ENCODE measurements around the gene SYTL3. TPM values are rescaled to one million over a fixed set of nuclear protein-coding genes. Genes with fewer than 3 reads are reported as not detected.

SYTL3 gene
- total RNA-seq (2021), result 7.8 and 8.3 TPM in 2 replicates
- percentile 45 among the genes with signal in this experiment for Bru-seq, nascent RNA
- percentile 40 among the genes with signal in this experiment for BruChase-seq, experiment 1, labeled RNA remaining after a 2-hour chase
- BruChase-seq, experiment 2, labeled RNA remaining after a 6-hour chase, result percentile 40 among the genes with signal in this experiment
- long read RNA-seq, partial matches to known transcripts, result 2 of 19 reads
- long read RNA-seq, other reads (novel, unspliced or antisense), result 17 of 19 reads

- H2AFZ ChIP-seq, result no peak within 1 kb of the TSS
- no peaks in the 10 kb centered on the region for H3K27me3 ChIP-seq (ENCODE audit: insufficient read depth, low read depth)
- H3K4me2 ChIP-seq, result peak within 1 kb of the TSS; percentile 33
- H3K79me2 ChIP-seq (ENCODE audit: low read depth), result peaks cover 24% of the 10 kb centered on the region
- peak within 1 kb of the TSS; percentile 55 for H3K27ac ChIP-seq
- CTCF ChIA-PET, result interaction anchor here (0.6 to 1.2 kb wide), 2 partner anchors 8 to 42 kb away, joined by 3 to 5 read pairs; no protein-coding TSS in a partner anchor
- H3K9me3 ChIP-seq (ENCODE audit: insufficient read depth, low read depth), result no peaks in the 10 kb centered on the region
- no peak for DNase-seq
- POLR2A ChIA-PET (ENCODE audit: unreplicated experiment), result no interaction called here
- H3K9me2 ChIP-seq (ENCODE audit: insufficient read depth), result no peaks in the 10 kb centered on the region
- H3K4me1 ChIP-seq (replicated peaks; ENCODE audit: insufficient read depth), result peaks cover 44% of the 10 kb centered on the region
- TF ChIP-seq EZH2 (IDR thresholded peaks at IDR 0.05; ENCODE audit: low read depth), result no peak
- no peak for TF ChIP-seq CTCF (conservative IDR thresholded peaks at IDR 0.05)
- H3F3A ChIP-seq (ENCODE audit: insufficient read depth, low read depth), result peaks cover 44% of the 10 kb centered on the region
- no peak within 1 kb of the TSS for H3K4me3 ChIP-seq
- no TSS peak for BruUV-seq (replicated peaks)
- no peaks in the 10 kb centered on the region for H4K20me1 ChIP-seq (ENCODE audit: insufficient read depth)
- H3K36me3 ChIP-seq (ENCODE audit: low read depth), result no peaks in the 10 kb centered on the region
- intact Hi-C loops (cut with micrococcal nuclease; ENCODE audit: unreplicated experiment), result loop anchor here (5.0 to 10.0 kb wide), 4 partner anchors 38 to 885 kb away; no protein-coding TSS in a partner anchor
Observed at GRCh38 chr6:158649289-158650143, at the start of gene SYTL3. TSS of gene SYTL3 (plus strand) at chr6:158650054. CDS start at chr6:158663269, 13,215 bp downstream.

DNA sequence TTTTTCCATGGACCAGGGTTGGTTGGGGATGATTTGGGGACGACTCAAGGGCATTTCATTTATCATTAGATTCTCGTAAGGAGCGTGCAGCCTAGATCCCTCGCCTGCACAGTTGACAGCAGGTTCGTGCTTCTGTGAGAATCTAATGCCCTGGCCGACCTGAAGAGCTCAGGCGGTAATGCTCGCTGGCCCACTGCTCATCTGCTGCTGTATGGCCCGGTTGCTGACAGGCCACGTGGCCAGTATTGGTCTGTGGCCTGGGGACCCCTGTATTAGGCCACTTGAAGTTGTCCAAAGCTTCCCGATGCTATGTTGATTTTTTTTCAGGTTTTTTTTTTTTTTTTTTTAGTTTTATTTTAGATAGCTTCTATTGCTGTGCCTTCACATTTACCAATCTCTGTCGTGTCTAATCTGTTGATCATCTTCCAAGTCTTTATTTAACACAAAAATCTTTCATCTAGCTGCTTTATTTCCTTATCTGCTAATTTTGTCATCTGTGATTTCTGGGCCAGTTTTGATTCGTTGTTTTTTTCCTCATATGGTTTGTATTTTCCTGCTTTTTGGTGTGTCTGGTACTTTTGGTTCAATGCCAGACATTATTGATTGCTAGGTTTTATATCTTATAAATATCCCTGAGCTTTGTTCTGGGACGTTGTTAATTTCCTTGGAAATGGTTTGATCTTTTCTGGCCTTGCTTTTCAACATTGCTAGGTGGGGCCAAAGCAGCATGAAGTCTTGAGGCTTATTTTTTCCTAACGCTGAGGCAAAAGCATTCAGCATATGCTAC lies 46.4 kb upstream of the SYTL3 start:
- H3K4me1 ChIP-seq (replicated peaks; ENCODE audit: insufficient read depth), result no peaks in the 10 kb centered on the region
- BruUV-seq (replicated peaks), result no TSS peak
- no peak for TF ChIP-seq CTCF (conservative IDR thresholded peaks at IDR 0.05)
- no peak for TF ChIP-seq EZH2 (IDR thresholded peaks at IDR 0.05; ENCODE audit: low read depth)
- POLR2A ChIA-PET (ENCODE audit: unreplicated experiment), result no interaction called here
- intact Hi-C loops (cut with micrococcal nuclease; ENCODE audit: unreplicated experiment), result loop anchor here (2.0 kb wide), 1 partner anchor 383 kb away; no protein-coding TSS in a partner anchor
- H3K9me2 ChIP-seq (ENCODE audit: insufficient read depth), result no peaks in the 10 kb centered on the region
- H3K79me2 ChIP-seq (ENCODE audit: low read depth), result no peaks in the 10 kb centered on the region
- H4K20me1 ChIP-seq (ENCODE audit: insufficient read depth), result no peaks in the 10 kb centered on the region; the same call in 1 of the 2 replicates
- H3K9me3 ChIP-seq (ENCODE audit: insufficient read depth, low read depth), result no peaks in the 10 kb centered on the region
- H3K27me3 ChIP-seq (ENCODE audit: insufficient read depth, low read depth), result no peaks in the 10 kb centered on the region
- H3K27ac ChIP-seq, result no peak overlapping the region
- H3F3A ChIP-seq (ENCODE audit: insufficient read depth, low read depth), result peaks cover 3% of the 10 kb centered on the region; the same call in 1 of the 2 replicates
- no peak overlapping the region for H2AFZ ChIP-seq
- H3K4me2 ChIP-seq, result no peak overlapping the region
- no peak for DNase-seq
- CTCF ChIA-PET, result interaction anchor here (0.6 kb wide), 1 partner anchor 36 kb away, joined by 4 read pairs; no protein-coding TSS in a partner anchor
- no peak overlapping the region for H3K4me3 ChIP-seq
- H3K36me3 ChIP-seq (ENCODE audit: low read depth), result peaks cover 15% of the 10 kb centered on the region; the same call in 1 of the 2 replicates

DNA sequence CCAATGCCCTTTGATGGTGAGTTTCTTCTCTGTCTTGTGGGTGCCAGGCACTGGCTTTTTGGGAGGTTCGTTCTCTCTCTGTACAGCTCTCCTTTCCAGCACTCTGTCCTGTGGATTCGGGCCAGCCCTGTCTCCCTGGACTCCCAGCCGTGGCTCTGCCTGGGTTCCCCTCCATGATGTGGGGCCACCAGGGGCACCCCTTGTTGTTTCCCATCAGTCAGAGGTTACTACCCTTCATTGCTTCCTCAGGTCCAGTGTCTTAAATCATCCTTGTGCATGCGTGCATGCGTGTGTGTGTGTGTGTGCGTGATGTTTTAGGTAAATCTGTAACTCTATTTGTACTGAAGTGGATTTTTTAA lies 45.8 kb upstream of the SYTL3 start:
- Histone ChIP-seq H3K79me2 (ENCODE audit: low read depth) (no peaks in the 10 kb centered on the region), H4K20me1 (ENCODE audit: insufficient read depth) (no peaks in the 10 kb centered on the region; the same call in 1 of the 2 replicates)
- no TSS peak for BruUV-seq (replicated peaks)

More for the DNA sequence above, 45.8 kb upstream of the SYTL3 start:
- no peak for TF ChIP-seq CTCF (conservative IDR thresholded peaks at IDR 0.05)
- no peak for TF ChIP-seq EZH2 (IDR thresholded peaks at IDR 0.05; ENCODE audit: low read depth)
- Histone ChIP-seq H3K9me3 (ENCODE audit: insufficient read depth, low read depth) (no peaks in the 10 kb centered on the region), H2AFZ (no peak overlapping the region), H3K4me3 (no peak overlapping the region), H3K27ac (no peak overlapping the region), H3K36me3 (ENCODE audit: low read depth) (peaks cover 17% of the 10 kb centered on the region; the same call in 1 of the 2 replicates), H3K4me2 (no peak overlapping the region), H3K27me3 (ENCODE audit: insufficient read depth, low read depth) (no peaks in the 10 kb centered on the region), H3K9me2 (ENCODE audit: insufficient read depth) (no peaks in the 10 kb centered on the region), H3F3A (ENCODE audit: insufficient read depth, low read depth) (peaks cover 3% of the 10 kb centered on the region; the same call in 1 of the 2 replicates), H3K4me1 (replicated peaks; ENCODE audit: insufficient read depth) (no peaks in the 10 kb centered on the region)
- CTCF ChIA-PET, result interaction anchor here (0.6 kb wide), 1 partner anchor 36 kb away, joined by 4 read pairs; no protein-coding TSS in a partner anchor
- intact Hi-C loops (cut with micrococcal nuclease; ENCODE audit: unreplicated experiment), result loop anchor here (2.0 kb wide), 1 partner anchor 383 kb away; no protein-coding TSS in a partner anchor
- DNase-seq, result no peak
- POLR2A ChIA-PET (ENCODE audit: unreplicated experiment), result no interaction called here
